WERI-Rb-1 (cell line): ENCODE measurements around the gene CDK6.

Source experiments
- DNase-seq: peaks from one replicate; pipeline ENCODE4 v3.0.0-alpha.2; 2020
- H3K27ac ChIP-seq: fragments of 250-450 bp; sonication (Bioruptor Pico); 2 replicates; pipeline ENCODE4 v1.5.1; 2020; ENCODE audit warnings: mild to moderate bottlenecking, moderate library complexity
- H3K27me3 ChIP-seq: fragments of 250-450 bp; sonication (Bioruptor Pico); 2 replicates; pipeline ENCODE4 v1.5.1; 2021; ENCODE audit warnings: mild to moderate bottlenecking, low read depth, moderate library complexity; ENCODE audit not compliant: insufficient read depth, severe bottlenecking
- H3K36me3 ChIP-seq: fragments of 250-450 bp; sonication (Bioruptor Pico); 2 replicates; pipeline ENCODE4 v1.5.1; 2020; ENCODE audit warnings: mild to moderate bottlenecking, moderate library complexity
- H3K4me3 ChIP-seq: 2 replicates; pipeline ENCODE4 v1.5.1; 2011; ENCODE audit warnings: low read depth, mild to moderate bottlenecking, control low read depth, low read length
- H3K9me3 ChIP-seq: fragments of 250-450 bp; sonication (Bioruptor Pico); 2 replicates; pipeline ENCODE4 v1.5.1; 2021; ENCODE audit warnings: mild to moderate bottlenecking, moderate library complexity; ENCODE audit not compliant: severe bottlenecking
- TF ChIP-seq, protein P1 (sequence below): IDR thresholded peaks from 2 replicates; pipeline ENCODE4 v1.5.1; 2011; ENCODE audit warnings: low read depth, mild to moderate bottlenecking, control low read depth, inconsistent platforms, low read length

CDK6 gene

DNA sequence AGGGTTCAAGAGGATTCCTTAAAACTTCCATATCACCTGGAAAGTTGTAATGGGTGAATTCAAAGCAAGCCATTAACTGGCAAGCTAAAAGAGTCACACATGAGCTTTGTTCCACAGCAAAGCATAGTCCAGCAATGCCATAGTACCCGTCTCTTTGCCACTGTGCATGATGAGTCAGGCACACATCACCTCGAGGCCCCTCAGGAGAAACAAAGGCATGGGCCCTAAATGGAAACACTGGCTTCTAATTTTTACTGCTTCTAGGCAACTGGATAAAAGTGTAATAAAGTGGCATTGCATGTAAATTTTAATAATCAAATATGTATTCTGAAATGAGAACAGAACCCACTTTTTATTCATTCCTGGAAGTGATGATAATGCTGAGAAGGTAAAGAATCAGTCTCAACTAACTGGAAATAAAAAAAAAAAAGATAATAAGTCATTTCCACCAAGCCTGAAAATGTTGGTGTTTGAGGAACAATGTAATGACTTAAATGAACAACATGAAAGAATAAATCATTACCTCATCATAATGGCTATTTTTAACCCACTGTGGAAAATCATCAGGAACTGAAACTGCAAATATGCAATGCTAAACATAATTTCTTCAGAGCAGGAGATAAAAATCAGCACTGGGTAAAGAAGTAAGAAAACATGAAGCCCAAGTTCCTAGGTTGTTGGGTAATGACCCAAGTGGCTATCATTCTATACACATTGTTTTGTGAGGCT is 104.9 kb downstream of the CDK6 start:
- Histone ChIP-seq H3K27me3 (no peaks in the 10 kb centered on the region), H3K27ac (no peak overlapping the region), H3K9me3 (no peaks in the 10 kb centered on the region), H3K4me3 (no peak overlapping the region), H3K36me3 (no peaks in the 10 kb centered on the region)
- DNase-seq = no peak
- TF ChIP-seq, protein P1, sequence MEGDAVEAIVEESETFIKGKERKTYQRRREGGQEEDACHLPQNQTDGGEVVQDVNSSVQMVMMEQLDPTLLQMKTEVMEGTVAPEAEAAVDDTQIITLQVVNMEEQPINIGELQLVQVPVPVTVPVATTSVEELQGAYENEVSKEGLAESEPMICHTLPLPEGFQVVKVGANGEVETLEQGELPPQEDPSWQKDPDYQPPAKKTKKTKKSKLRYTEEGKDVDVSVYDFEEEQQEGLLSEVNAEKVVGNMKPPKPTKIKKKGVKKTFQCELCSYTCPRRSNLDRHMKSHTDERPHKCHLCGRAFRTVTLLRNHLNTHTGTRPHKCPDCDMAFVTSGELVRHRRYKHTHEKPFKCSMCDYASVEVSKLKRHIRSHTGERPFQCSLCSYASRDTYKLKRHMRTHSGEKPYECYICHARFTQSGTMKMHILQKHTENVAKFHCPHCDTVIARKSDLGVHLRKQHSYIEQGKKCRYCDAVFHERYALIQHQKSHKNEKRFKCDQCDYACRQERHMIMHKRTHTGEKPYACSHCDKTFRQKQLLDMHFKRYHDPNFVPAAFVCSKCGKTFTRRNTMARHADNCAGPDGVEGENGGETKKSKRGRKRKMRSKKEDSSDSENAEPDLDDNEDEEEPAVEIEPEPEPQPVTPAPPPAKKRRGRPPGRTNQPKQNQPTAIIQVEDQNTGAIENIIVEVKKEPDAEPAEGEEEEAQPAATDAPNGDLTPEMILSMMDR = no peak

DNA sequence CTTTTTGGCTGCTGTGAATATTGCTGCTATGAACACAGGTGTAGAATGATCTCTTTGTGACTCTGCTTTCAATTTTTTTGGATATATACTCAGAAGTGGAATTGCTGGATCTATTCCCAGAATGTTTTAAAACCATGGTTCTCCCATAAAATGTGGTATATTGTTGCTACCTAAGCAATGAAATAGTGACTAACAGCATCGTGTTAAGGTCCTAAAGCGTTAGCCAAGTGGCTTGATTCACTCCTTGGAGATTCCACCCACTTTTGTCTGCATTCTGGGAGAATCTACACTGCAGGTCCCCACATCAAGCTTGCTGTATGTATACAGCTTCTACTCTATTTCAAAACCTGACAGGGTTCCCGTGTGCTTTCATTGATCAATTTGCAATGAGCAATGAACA is 105.6 kb downstream of the CDK6 start:
- Histone ChIP-seq H3K36me3 (no peaks in the 10 kb centered on the region), H3K27ac (no peak overlapping the region), H3K9me3 (no peaks in the 10 kb centered on the region), H3K27me3 (no peaks in the 10 kb centered on the region), H3K4me3 (no peak overlapping the region)
- DNase-seq = no peak
- TF ChIP-seq, protein P1 = no peak

DNA sequence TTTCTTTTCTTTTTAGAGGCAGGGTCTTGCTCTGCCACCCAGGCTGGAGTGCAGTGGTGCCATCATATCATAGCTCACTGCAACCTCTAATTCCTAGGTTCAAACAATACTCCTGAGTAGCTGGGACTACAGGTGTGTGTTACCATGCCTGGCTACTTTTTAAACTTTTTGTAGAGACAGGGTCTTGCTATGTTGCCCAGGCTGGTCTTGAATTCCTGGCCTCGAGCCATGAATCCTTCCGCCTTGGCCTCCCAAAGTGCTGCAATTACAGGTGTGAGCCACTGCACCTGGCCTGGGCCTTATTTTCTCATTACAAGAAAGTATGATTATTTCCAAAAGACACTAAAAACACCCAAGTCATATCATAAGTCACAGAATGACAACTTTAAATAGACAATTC is 106.6 kb downstream of the CDK6 start:
- no peaks in the 10 kb centered on the region; the same call in 1 of the 2 replicates for H3K36me3 ChIP-seq
- DNase-seq = no peak

DNA sequence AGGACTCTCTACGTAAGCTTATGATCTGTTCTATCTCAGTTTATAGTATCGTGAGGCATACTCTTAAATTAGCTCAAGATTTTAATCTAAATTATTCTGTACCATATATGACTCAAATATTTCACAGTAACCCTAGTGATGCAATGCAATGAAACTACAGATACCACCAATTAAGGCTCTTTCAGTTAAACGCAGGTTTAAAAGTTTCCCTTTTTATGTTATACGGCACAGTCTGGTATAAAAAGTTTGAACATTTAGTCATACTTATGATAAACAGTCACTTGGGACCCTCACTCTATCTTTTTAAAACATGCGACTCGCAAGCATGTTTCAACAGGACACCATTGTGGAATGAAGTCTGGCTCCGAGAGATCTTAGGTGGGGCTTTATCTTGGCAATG is 107.2 kb downstream of the CDK6 start:
- Histone ChIP-seq H3K27me3 (no peaks in the 10 kb centered on the region), H3K36me3 (peaks cover under 1% of the 10 kb centered on the region), H3K9me3 (no peaks in the 10 kb centered on the region), H3K4me3 (no peak overlapping the region), H3K27ac (no peak overlapping the region)
- no peak for DNase-seq
- TF ChIP-seq, protein P1 = no peak

More for the DNA sequence above, 106.6 kb downstream of the CDK6 start:
- TF ChIP-seq, protein P1 = no peak
- Histone ChIP-seq H3K9me3 (no peaks in the 10 kb centered on the region), H3K4me3 (no peak overlapping the region), H3K27ac (no peak overlapping the region), H3K27me3 (no peaks in the 10 kb centered on the region)

DNA sequence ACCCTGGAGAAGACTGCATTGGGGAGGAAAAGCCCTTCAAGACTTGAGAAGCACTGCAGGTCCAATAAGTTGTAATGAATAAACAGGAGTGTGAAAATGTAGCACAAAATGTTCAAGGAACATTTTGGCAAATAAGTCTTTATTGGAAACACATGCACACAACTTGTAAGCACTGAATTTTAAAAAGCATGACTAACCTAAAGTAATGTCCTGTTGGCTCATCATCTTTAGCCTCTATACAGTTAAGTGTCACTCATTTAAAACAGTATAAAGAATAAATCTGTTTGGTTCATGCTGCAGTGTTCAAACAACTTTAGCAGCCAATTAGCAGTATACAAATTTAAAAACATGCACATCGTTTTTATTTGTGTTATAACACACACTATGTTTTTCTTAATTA is 108.6 kb downstream of the CDK6 start:
- no peaks in the 10 kb centered on the region for H3K27me3 ChIP-seq
- no peaks in the 10 kb centered on the region for H3K9me3 ChIP-seq
- TF ChIP-seq, protein P1 = no peak
- no peak overlapping the region for H3K4me3 ChIP-seq
- H3K36me3 ChIP-seq = peaks cover 3% of the 10 kb centered on the region
- no peak overlapping the region for H3K27ac ChIP-seq
- DNase-seq = no peak
